Stomach (tissue), 4 donors: ENCODE results near the gene HS6ST1.
"Not testable (repeated sequence)": the region's sequence is repeated elsewhere in the genome, so short reads cannot be mapped to it uniquely, and the experiment has no call there.

Experiments
- EP300 ChIP-seq: sonication (generic); formaldehyde crosslinking; IDR thresholded peaks from one replicate; pipeline ENCODE4 v1.6.1; 2017; ENCODE audit warnings: antibody characterized with exemption
- POLR2A ChIP-seq, 4 donors: fragments of 450-650 bp; IDR thresholded peaks; one replicate each; pipeline ENCODE4 v1.6.1; 2016; ENCODE audit warnings: antibody characterized with exemption in 4 of 4, control low read depth in 2 of 4, mild to moderate bottlenecking in 1 of 4, moderate library complexity in 1 of 4
- POLR2AphosphoS5 ChIP-seq, 3 donors: sonication (generic); formaldehyde crosslinking; IDR thresholded peaks; one replicate each; pipeline ENCODE4 v1.6.1; 2016; ENCODE audit warnings: antibody characterized with exemption in 3 of 3
- TF ChIP-seq, protein P1 (sequence below), 7 experiments: fragments of 450-650 bp in 4 of 7; fragments of 200-600 bp in 3 of 7; sonication (generic) in 3 of 7; IDR thresholded peaks; one replicate each; pipeline ENCODE4 v1.5.1; 2016 to 2019; ENCODE audit warnings: antibody characterized with exemption in 7 of 7, control low read depth in 2 of 7, mild to moderate bottlenecking in 1 of 7

DNA sequence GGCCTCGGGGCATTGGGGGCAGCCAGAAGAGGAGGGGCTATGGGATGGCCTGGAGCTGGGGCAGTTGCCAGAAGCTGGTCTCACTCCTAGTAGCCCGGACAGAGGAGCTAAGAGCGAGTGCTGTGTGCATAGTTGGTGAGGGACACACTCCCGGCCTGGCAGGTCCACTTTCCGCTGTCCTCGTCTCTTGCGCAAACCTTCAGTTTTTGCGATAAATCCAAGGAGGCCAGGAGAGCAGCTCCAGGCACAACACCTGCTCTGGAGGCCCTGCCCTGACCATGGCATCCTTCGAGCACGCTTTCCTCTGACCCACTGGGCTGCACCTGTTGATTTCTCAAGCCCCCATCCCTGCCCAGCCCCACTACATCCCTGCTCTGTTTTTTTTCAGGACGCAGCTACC, 51.0 kb downstream of the HS6ST1 start:
- TF ChIP-seq POLR2A (IDR thresholded peaks at IDR 0.05); POLR2AphosphoS5 (IDR thresholded peaks at IDR 0.05); EP300: not testable (repeated sequence)
- TF ChIP-seq, protein P1, sequence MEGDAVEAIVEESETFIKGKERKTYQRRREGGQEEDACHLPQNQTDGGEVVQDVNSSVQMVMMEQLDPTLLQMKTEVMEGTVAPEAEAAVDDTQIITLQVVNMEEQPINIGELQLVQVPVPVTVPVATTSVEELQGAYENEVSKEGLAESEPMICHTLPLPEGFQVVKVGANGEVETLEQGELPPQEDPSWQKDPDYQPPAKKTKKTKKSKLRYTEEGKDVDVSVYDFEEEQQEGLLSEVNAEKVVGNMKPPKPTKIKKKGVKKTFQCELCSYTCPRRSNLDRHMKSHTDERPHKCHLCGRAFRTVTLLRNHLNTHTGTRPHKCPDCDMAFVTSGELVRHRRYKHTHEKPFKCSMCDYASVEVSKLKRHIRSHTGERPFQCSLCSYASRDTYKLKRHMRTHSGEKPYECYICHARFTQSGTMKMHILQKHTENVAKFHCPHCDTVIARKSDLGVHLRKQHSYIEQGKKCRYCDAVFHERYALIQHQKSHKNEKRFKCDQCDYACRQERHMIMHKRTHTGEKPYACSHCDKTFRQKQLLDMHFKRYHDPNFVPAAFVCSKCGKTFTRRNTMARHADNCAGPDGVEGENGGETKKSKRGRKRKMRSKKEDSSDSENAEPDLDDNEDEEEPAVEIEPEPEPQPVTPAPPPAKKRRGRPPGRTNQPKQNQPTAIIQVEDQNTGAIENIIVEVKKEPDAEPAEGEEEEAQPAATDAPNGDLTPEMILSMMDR (IDR thresholded peaks at IDR 0.05): not testable (repeated sequence)
